Liver (tissue), 3 donors: Measurements from ENCODE around the gene CCDC60.

Experiments used
- SP1 ChIP-seq: IDR thresholded peaks from 2 replicates; pipeline ENCODE4 v1.6.1; 2018; ENCODE audit warnings: antibody characterized with exemption, mild to moderate bottlenecking
- TAF1 ChIP-seq: conservative IDR thresholded peaks from 2 replicates; pipeline ENCODE4 v1.6.1; 2016; ENCODE audit warnings: antibody characterized with exemption, mild to moderate bottlenecking
- YY1 ChIP-seq: IDR thresholded peaks from 2 replicates; pipeline ENCODE4 v1.6.1; 2016; ENCODE audit warnings: antibody characterized with exemption, mild to moderate bottlenecking
- TF ChIP-seq, protein P1 (sequence below): fragments of 150-350 bp; IDR thresholded peaks from 2 replicates; pipeline ENCODE4 v1.5.1; 2017; ENCODE audit warnings: improper control_type of control experiment, low read depth, low read length; ENCODE audit not compliant: missing input control
- TF ChIP-seq, protein P2 (sequence below): IDR thresholded peaks from 2 replicates; pipeline ENCODE4 v1.6.1; 2016; ENCODE audit warnings: antibody characterized with exemption, mild to moderate bottlenecking
- TF ChIP-seq, protein P3 (sequence below): IDR thresholded peaks from 2 replicates; pipeline ENCODE4 v1.6.1; 2016; ENCODE audit warnings: antibody characterized with exemption
- donor health status: healthy.
- donor health status: healthy.

DNA sequence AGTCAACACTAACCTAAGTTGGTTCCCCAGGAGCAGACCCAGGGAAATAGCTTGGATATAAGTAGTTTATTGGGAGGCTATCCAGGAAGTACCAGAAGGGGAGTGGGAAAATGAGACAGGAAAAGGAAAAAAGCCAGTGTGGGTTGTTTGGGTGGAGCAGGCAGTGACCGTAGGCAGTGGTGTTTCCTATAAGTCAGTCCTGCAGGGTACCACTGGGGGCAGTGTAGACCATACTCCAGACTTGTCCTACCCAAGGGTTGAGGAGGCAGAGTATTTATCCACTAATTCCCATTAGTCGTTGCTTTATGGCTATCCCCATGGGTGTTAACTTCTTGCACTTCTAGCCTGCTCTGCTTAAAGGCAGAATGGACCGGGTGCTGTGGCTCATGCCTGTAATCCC is 6.4 kb upstream of the CCDC60 start:
- TF ChIP-seq, protein P1, sequence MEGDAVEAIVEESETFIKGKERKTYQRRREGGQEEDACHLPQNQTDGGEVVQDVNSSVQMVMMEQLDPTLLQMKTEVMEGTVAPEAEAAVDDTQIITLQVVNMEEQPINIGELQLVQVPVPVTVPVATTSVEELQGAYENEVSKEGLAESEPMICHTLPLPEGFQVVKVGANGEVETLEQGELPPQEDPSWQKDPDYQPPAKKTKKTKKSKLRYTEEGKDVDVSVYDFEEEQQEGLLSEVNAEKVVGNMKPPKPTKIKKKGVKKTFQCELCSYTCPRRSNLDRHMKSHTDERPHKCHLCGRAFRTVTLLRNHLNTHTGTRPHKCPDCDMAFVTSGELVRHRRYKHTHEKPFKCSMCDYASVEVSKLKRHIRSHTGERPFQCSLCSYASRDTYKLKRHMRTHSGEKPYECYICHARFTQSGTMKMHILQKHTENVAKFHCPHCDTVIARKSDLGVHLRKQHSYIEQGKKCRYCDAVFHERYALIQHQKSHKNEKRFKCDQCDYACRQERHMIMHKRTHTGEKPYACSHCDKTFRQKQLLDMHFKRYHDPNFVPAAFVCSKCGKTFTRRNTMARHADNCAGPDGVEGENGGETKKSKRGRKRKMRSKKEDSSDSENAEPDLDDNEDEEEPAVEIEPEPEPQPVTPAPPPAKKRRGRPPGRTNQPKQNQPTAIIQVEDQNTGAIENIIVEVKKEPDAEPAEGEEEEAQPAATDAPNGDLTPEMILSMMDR: peak; percentile 27
- TF ChIP-seq SP1 (no peak), TAF1 (no peak), YY1 (no peak)
- TF ChIP-seq, protein P2, sequence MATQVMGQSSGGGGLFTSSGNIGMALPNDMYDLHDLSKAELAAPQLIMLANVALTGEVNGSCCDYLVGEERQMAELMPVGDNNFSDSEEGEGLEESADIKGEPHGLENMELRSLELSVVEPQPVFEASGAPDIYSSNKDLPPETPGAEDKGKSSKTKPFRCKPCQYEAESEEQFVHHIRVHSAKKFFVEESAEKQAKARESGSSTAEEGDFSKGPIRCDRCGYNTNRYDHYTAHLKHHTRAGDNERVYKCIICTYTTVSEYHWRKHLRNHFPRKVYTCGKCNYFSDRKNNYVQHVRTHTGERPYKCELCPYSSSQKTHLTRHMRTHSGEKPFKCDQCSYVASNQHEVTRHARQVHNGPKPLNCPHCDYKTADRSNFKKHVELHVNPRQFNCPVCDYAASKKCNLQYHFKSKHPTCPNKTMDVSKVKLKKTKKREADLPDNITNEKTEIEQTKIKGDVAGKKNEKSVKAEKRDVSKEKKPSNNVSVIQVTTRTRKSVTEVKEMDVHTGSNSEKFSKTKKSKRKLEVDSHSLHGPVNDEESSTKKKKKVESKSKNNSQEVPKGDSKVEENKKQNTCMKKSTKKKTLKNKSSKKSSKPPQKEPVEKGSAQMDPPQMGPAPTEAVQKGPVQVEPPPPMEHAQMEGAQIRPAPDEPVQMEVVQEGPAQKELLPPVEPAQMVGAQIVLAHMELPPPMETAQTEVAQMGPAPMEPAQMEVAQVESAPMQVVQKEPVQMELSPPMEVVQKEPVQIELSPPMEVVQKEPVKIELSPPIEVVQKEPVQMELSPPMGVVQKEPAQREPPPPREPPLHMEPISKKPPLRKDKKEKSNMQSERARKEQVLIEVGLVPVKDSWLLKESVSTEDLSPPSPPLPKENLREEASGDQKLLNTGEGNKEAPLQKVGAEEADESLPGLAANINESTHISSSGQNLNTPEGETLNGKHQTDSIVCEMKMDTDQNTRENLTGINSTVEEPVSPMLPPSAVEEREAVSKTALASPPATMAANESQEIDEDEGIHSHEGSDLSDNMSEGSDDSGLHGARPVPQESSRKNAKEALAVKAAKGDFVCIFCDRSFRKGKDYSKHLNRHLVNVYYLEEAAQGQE: no peak
- TF ChIP-seq, protein P3, sequence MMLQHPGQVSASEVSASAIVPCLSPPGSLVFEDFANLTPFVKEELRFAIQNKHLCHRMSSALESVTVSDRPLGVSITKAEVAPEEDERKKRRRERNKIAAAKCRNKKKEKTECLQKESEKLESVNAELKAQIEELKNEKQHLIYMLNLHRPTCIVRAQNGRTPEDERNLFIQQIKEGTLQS: no peak
